Measurements from ENCODE around the gene TNS4.

The TNS4 gene

GRCh38 chr17:40460968-40461731 is 40.3 kb downstream of the TNS4 start:
- no peak for FAIRE-seq

GRCh38 chr17:40460604-40460967 is 40.8 kb downstream of the TNS4 start:
- FAIRE-seq (no peak), DNase-seq (ENCODE audit: insufficient read length, low spot score) (no peak)
- TF ChIP-seq POLR2A (IDR thresholded peaks at IDR 0.05; ENCODE audit: low read depth, low read length), result no peak

More at GRCh38 chr17:40460968-40461731, 40.3 kb downstream of the TNS4 start:
- no peak for DNase-seq (ENCODE audit: insufficient read length, low spot score)
- no peak for TF ChIP-seq POLR2A (IDR thresholded peaks at IDR 0.05; ENCODE audit: low read depth, low read length)

DNA sequence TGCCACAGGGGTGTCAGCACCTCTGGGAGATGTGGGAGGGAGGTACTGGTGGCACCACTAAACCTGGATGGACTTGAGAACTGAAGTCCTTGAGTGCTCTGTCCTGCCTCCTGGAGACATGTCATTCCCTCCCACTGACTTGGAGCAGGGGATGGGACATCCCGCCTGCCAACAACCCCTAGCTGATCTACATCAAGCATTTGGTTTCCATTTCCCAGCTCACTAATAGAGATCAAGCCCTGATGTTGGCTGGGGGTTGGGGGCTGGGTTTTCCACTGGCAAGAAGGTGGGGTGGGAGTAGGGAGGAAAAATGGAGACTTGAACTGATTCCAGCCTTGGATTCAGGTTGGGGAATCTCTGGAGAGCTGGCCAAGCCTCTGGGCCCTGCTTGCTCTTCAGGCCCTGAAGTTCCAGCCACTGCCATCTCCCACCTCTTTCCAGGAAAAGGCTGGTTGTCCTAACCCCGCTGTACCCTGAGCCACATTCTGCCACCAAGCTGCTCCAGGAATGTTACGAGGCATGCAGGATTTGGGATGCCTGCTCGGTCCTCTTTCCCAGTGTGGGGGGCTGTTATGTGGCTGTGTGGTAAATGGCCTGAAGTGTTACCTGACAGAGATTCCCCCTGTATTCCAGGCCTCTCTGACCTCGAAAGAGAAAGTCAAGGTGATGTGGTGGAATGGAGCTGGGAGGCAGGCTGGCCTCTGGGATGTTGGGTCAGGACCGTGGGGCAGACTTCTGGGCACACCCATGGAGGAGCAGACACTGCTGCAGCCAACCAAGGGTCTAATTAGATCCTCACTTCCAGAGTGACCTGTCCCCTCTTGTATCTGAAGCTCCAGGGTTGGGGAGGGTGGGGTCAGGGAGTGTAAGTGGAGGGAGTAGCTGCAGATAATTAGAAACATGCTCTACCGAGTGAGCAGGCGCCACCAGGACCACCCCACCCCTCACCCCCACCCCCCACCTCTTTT is 41.5 kb downstream of the TNS4 start:
- DNase-seq (ENCODE audit: insufficient read length, low spot score) (no peak), FAIRE-seq (no peak)
- TF ChIP-seq POLR2A (IDR thresholded peaks at IDR 0.05; ENCODE audit: low read depth, low read length), result no peak

DNA sequence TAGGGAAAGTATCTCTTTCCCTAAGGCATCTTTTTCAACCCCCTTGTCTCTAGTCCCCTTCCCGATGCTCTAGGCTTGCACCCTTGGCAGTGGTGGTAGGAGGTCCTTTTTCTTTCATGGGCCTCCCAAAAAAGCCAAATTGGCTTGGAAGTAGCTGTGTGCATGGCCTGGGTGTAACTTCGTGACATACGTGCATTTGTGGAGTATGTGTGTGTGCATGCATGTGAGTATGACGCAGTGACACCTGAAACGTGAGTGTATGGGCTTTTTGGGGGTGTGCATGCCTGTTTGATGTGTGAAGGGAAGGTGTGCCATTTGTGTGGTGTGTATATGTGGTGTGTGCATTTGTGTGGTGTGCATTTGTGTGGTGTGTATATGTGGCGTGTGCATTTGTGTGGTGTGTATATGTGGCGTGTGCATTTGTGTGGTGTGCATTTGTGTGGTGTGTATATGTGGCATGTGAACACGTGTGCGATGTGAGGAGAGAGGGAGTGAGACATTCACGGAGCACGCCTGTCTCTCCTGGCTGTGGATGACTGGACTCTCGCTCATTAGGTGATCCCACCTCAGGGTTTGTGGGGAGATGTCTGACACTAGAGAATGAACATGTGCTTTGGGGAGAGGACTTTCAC is 42.5 kb downstream of the TNS4 start:
- no peak for FAIRE-seq
- TF ChIP-seq POLR2A (IDR thresholded peaks at IDR 0.05; ENCODE audit: low read depth, low read length), result no peak
- DNase-seq (ENCODE audit: insufficient read length, low spot score), result no peak

GRCh38 chr17:40457964-40458791 is 43.2 kb downstream of the TNS4 start:
- no peak for TF ChIP-seq POLR2A (IDR thresholded peaks at IDR 0.05; ENCODE audit: low read depth, low read length)
- DNase-seq (ENCODE audit: insufficient read length, low spot score), result peak; percentile 80
- FAIRE-seq, result no peak

- DNase-seq (ENCODE audit: insufficient read length, low spot score), result no peak
- no peak for FAIRE-seq
- no peak for TF ChIP-seq POLR2A (IDR thresholded peaks at IDR 0.05; ENCODE audit: low read depth, low read length)
These were observed 44.1 kb downstream of the TNS4 start for GRCh38 chr17:40457369-40457768.

DNA sequence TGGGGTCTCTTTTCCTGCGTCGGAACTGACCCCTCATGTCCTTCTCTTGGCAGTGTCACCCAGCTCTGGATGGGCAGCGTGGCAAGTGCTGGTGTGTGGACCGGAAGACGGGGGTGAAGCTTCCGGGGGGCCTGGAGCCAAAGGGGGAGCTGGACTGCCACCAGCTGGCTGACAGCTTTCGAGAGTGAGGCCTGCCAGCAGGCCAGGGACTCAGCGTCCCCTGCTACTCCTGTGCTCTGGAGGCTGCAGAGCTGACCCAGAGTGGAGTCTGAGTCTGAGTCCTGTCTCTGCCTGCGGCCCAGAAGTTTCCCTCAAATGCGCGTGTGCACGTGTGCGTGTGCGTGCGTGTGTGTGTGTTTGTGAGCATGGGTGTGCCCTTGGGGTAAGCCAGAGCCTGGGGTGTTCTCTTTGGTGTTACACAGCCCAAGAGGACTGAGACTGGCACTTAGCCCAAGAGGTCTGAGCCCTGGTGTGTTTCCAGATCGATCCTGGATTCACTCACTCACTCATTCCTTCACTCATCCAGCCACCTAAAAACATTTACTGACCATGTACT is 44.9 kb downstream of the TNS4 start:
- DNase-seq (ENCODE audit: insufficient read length, low spot score) (no peak), FAIRE-seq (no peak)
- TF ChIP-seq POLR2A (IDR thresholded peaks at IDR 0.05; ENCODE audit: low read depth, low read length), result no peak

DNA sequence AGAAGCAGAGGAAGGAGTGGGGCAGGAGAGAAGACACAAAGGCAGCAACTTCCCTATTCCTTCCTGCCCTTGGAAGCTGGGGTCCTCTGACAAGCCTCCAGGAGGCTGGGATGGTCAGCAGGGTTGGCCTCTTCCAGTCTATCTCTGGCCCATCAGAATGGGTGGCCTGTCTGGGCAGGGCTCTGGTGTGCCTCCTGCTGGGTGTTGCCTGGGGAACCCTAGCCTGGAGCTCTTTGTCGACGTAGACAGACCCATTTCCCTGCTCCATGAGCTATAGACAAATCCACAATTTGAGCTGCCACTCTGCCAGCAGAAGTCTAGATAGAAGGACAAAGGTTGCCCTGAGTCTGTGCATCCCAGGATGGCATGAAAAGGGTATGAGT is 46.8 kb downstream of the TNS4 start:
- FAIRE-seq (no peak), DNase-seq (ENCODE audit: insufficient read length, low spot score) (no peak)
- TF ChIP-seq POLR2A (IDR thresholded peaks at IDR 0.05; ENCODE audit: low read depth, low read length), result no peak

DNA sequence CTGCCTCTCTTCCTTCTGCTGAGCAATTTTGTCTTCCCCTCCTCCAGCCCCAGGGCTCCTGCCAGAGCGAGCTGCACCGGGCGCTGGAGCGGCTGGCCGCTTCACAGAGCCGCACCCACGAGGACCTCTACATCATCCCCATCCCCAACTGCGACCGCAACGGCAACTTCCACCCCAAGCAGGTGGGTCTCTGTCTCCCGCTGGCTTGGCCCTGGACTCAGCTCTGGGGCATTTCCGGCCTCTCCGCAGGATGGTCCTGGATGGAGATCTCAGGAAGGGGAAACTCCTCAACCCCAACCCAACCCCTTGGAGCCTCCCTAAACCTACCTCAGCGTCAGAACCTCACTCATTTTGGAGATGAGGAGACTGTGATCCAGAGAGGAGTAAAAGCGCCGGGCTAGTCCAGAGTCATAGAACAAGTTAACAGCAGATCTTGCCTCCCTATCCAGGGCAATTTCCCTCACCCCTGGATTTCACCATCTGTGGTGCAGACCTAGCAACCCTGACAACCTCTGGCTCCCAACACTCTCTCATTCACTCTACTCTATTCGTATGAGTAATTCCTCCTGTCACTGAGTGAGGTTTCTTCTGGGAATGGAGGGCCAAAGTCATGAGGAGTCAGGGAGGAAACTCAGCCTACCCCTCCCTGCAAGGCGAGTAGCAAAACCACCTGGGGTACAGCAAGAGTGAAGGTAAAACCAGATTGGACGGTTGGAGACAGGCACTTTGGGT is 47.4 kb downstream of the TNS4 start:
- FAIRE-seq, result no peak
- TF ChIP-seq POLR2A (IDR thresholded peaks at IDR 0.05; ENCODE audit: low read depth, low read length), result no peak
- DNase-seq (ENCODE audit: insufficient read length, low spot score), result peak; percentile 68

GRCh38 chr17:40452921-40453378 is 48.5 kb downstream of the TNS4 start:
- DNase-seq (ENCODE audit: insufficient read length, low spot score), result peak; percentile 91
- no peak for FAIRE-seq
- TF ChIP-seq POLR2A (IDR thresholded peaks at IDR 0.05; ENCODE audit: low read depth, low read length), result no peak

GRCh38 chr17:40452216-40452787 is 49.1 kb downstream of the TNS4 start:
- TF ChIP-seq POLR2A (IDR thresholded peaks at IDR 0.05; ENCODE audit: low read depth, low read length), result no peak
- FAIRE-seq (no peak), DNase-seq (ENCODE audit: insufficient read length, low spot score) (no peak)

- FAIRE-seq, result no peak
- no peak for TF ChIP-seq POLR2A (IDR thresholded peaks at IDR 0.05; ENCODE audit: low read depth, low read length)
- DNase-seq (ENCODE audit: insufficient read length, low spot score), result no peak
These were observed 50.0 kb downstream of the TNS4 start for GRCh38 chr17:40451420-40451819.
